KMS-11 (cell line): ENCODE results near the gene KNG1.

ENCODE experiments used
- H2AFZ ChIP-seq: fragments of 200-600 bp; sonication (generic); 2 replicates; pipeline ENCODE4 v1.6.1; 2016; ENCODE audit warnings: antibody characterized with exemption, mixed run types, low read depth
- H3K27ac ChIP-seq: fragments of 200-600 bp; sonication (generic); 2 replicates; pipeline ENCODE4 v1.6.1; 2016; ENCODE audit warnings: mild to moderate bottlenecking, mixed run types
- H3K27me3 ChIP-seq: fragments of 200-600 bp; sonication (generic); 2 replicates; pipeline ENCODE4 v1.6.1; 2017; ENCODE audit warnings: mild to moderate bottlenecking, low read depth, mixed run types, moderate library complexity; ENCODE audit not compliant: insufficient read depth
- H3K36me3 ChIP-seq: fragments of 200-600 bp; sonication (generic); 2 replicates; pipeline ENCODE4 v1.6.1; 2017; ENCODE audit warnings: mild to moderate bottlenecking, mixed run types; ENCODE audit not compliant: insufficient read depth
- H3K4me1 ChIP-seq: fragments of 200-600 bp; sonication (generic); 2 replicates; pipeline ENCODE4 v1.6.1; 2016; ENCODE audit warnings: mild to moderate bottlenecking, low read depth, mixed run types; ENCODE audit not compliant: poor library complexity, severe bottlenecking
- H3K4me2 ChIP-seq: fragments of 200-600 bp; sonication (generic); 2 replicates; pipeline ENCODE4 v1.7.0; 2016; ENCODE audit warnings: mild to moderate bottlenecking, mixed run types
- H3K4me3 ChIP-seq: fragments of 200-600 bp; sonication (generic); IDR thresholded peaks from 2 replicates; pipeline ENCODE4 v1.6.1; 2017; ENCODE audit warnings: low read depth, low read length, mixed read lengths; ENCODE audit not compliant: insufficient read depth
- H3K79me2 ChIP-seq: fragments of 200-600 bp; sonication (generic); 2 replicates; pipeline ENCODE4 v1.6.1; 2016; ENCODE audit warnings: low read depth, mixed run types; ENCODE audit not compliant: insufficient read depth
- H3K9ac ChIP-seq: fragments of 200-600 bp; sonication (generic); 2 replicates; pipeline ENCODE4 v1.6.1; 2016; ENCODE audit warnings: mild to moderate bottlenecking, mixed run types
- H4K20me1 ChIP-seq: fragments of 200-600 bp; sonication (generic); 2 replicates; pipeline ENCODE4 v1.6.1; 2016; ENCODE audit warnings: mild to moderate bottlenecking, mixed run types; ENCODE audit not compliant: insufficient read depth
- CTCF ChIP-seq: fragments of 200-600 bp; sonication (generic); conservative IDR thresholded peaks from 2 replicates; pipeline ENCODE4 v1.6.1; 2017; ENCODE audit warnings: low read depth, mild to moderate bottlenecking, antibody characterized with exemption, low read length, moderate library complexity, mixed read lengths

KNG1 gene

GRCh38 chr3:186713499-186713898, 3.7 kb upstream of the KNG1 start:
- no peak overlapping the region for H3K27ac ChIP-seq
- H4K20me1 ChIP-seq: no peaks in the 10 kb centered on the region
- H3K9ac ChIP-seq: no peak overlapping the region
- H2AFZ ChIP-seq: no peak overlapping the region
- H3K36me3 ChIP-seq: no peaks in the 10 kb centered on the region
- H3K27me3 ChIP-seq: no peaks in the 10 kb centered on the region
- H3K4me3 ChIP-seq: no peak overlapping the region
- H3K4me2 ChIP-seq: no peak overlapping the region
- H3K79me2 ChIP-seq: no peaks in the 10 kb centered on the region
- no peaks in the 10 kb centered on the region for H3K4me1 ChIP-seq
- TF ChIP-seq CTCF: no peak

- H3K9ac ChIP-seq: no peak overlapping the region
- H3K4me1 ChIP-seq: no peaks in the 10 kb centered on the region
- H3K4me2 ChIP-seq: no peak overlapping the region
- TF ChIP-seq CTCF: no peak
- no peak overlapping the region for H2AFZ ChIP-seq
- H3K27ac ChIP-seq: no peak overlapping the region
- H3K4me3 ChIP-seq: no peak overlapping the region
- H4K20me1 ChIP-seq: no peaks in the 10 kb centered on the region
- H3K27me3 ChIP-seq: no peaks in the 10 kb centered on the region
- H3K36me3 ChIP-seq: no peaks in the 10 kb centered on the region
- H3K79me2 ChIP-seq: no peaks in the 10 kb centered on the region
Observed at GRCh38 chr3:186719945-186720739, 3.0 kb downstream of the KNG1 start.

- H3K27me3 ChIP-seq: no peaks in the 10 kb centered on the region
- no peaks in the 10 kb centered on the region for H3K4me1 ChIP-seq
- H3K27ac ChIP-seq: no peak overlapping the region
- no peak overlapping the region for H3K4me2 ChIP-seq
- H3K9ac ChIP-seq: no peak overlapping the region
- no peak overlapping the region for H3K4me3 ChIP-seq
- H4K20me1 ChIP-seq: no peaks in the 10 kb centered on the region
- no peak overlapping the region for H2AFZ ChIP-seq
- H3K79me2 ChIP-seq: no peaks in the 10 kb centered on the region
- no peaks in the 10 kb centered on the region for H3K36me3 ChIP-seq
- TF ChIP-seq CTCF: no peak
Observed at GRCh38 chr3:186722457-186722856, 5.3 kb downstream of the KNG1 start.

GRCh38 chr3:186724911-186725310, 7.8 kb downstream of the KNG1 start:
- H3K4me1 ChIP-seq: no peaks in the 10 kb centered on the region
- H3K27me3 ChIP-seq: no peaks in the 10 kb centered on the region
- H3K36me3 ChIP-seq: no peaks in the 10 kb centered on the region
- H4K20me1 ChIP-seq: no peaks in the 10 kb centered on the region
- no peak overlapping the region for H3K4me3 ChIP-seq
- H3K79me2 ChIP-seq: no peaks in the 10 kb centered on the region
- no peak for TF ChIP-seq CTCF
- H2AFZ ChIP-seq: no peak overlapping the region
- no peak overlapping the region for H3K9ac ChIP-seq
- H3K27ac ChIP-seq: no peak overlapping the region
- no peak overlapping the region for H3K4me2 ChIP-seq
